ENCODE measurements around the gene ARHGAP42. TPM values are rescaled to one million over a fixed set of nuclear protein-coding genes. Genes with fewer than 3 reads are reported as not detected.
"Not testable (repeated sequence)": the region's sequence is repeated elsewhere in the genome, so short reads cannot be mapped to it uniquely, and the experiment has no call there.

The ARHGAP42 gene
- total RNA-seq, 1 experiment from 2014 or later: not detected

- Histone ChIP-seq H3K9me3 (ENCODE audit: low read length) (peaks cover 41% of the 10 kb centered on the region), H4K20me1 (ENCODE audit: insufficient read depth, low read depth, low read length) (no peaks in the 10 kb centered on the region), H3K27me3 (ENCODE audit: low read length) (no peaks in the 10 kb centered on the region), H2AFZ (ENCODE audit: low read length) (no peak overlapping the region), H3K4me3 (ENCODE audit: low read length) (no peak overlapping the region), H3K36me3 (ENCODE audit: insufficient read depth, low read length) (no peaks in the 10 kb centered on the region), H3K9ac (ENCODE audit: low read length) (no peak overlapping the region), H3K79me2 (ENCODE audit: low read length) (no peaks in the 10 kb centered on the region), H3K9me2 (replicated peaks; ENCODE audit: insufficient read depth, low read length) (no peaks in the 10 kb centered on the region), H3K4me2 (ENCODE audit: low read depth, low read length, poor library complexity, severe bottlenecking) (no peak overlapping the region), H3K27ac (ENCODE audit: low read length) (no peak overlapping the region), H3K4me1 (ENCODE audit: low read length) (no peaks in the 10 kb centered on the region)
- no peak for DNase-seq
Measured at GRCh38 chr11:100889758-100890157, 202.7 kb downstream of the ARHGAP42 start.

DNA sequence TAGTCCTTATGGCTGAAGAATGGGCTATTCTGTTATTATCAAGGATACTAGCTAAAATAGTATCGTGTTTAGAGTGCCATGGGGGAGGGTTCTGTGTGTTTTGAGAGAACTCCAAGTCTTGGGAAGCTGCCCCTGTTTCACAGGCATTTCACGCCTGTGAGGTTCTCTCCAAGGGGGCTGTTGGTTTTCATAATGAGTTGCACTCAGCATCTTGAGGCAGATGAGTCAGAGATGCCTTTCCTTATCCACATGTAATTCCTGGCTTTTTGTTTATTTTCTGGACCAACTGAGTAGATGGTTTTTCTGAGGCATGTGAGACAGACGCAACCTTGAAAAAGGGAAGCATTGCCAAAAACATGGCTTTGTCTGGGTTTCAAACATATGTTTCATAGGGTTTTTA lies 203.7 kb downstream of the ARHGAP42 start:
- Histone ChIP-seq H3K27me3 (ENCODE audit: low read length) (no peaks in the 10 kb centered on the region), H3K9me3 (ENCODE audit: low read length) (peaks cover 39% of the 10 kb centered on the region), H3K9me2 (replicated peaks; ENCODE audit: insufficient read depth, low read length) (no peaks in the 10 kb centered on the region), H3K36me3 (ENCODE audit: insufficient read depth, low read length) (no peaks in the 10 kb centered on the region), H3K27ac (ENCODE audit: low read length) (no peak overlapping the region), H3K9ac (ENCODE audit: low read length) (no peak overlapping the region), H3K4me1 (ENCODE audit: low read length) (no peaks in the 10 kb centered on the region), H4K20me1 (ENCODE audit: insufficient read depth, low read depth, low read length) (no peaks in the 10 kb centered on the region), H2AFZ (ENCODE audit: low read length) (no peak overlapping the region), H3K4me3 (ENCODE audit: low read length) (no peak overlapping the region), H3K79me2 (ENCODE audit: low read length) (no peaks in the 10 kb centered on the region), H3K4me2 (ENCODE audit: low read depth, low read length, poor library complexity, severe bottlenecking) (no peak overlapping the region)
- no peak for DNase-seq

- peaks cover 39% of the 10 kb centered on the region for H3K9me3 ChIP-seq (ENCODE audit: low read length)
- H3K36me3 ChIP-seq (ENCODE audit: insufficient read depth, low read length): no peaks in the 10 kb centered on the region
- H3K4me3 ChIP-seq (ENCODE audit: low read length): no peak overlapping the region
- H2AFZ ChIP-seq (ENCODE audit: low read length): no peak overlapping the region
- no peak for DNase-seq
- H3K9ac ChIP-seq (ENCODE audit: low read length): no peak overlapping the region
- H3K27ac ChIP-seq (ENCODE audit: low read length): no peak overlapping the region
- no peaks in the 10 kb centered on the region for H3K27me3 ChIP-seq (ENCODE audit: low read length)
- H3K4me2 ChIP-seq (ENCODE audit: low read depth, low read length, poor library complexity, severe bottlenecking): no peak overlapping the region
- no peaks in the 10 kb centered on the region for H3K4me1 ChIP-seq (ENCODE audit: low read length)
- H3K9me2 ChIP-seq (replicated peaks; ENCODE audit: insufficient read depth, low read length): no peaks in the 10 kb centered on the region
- no peaks in the 10 kb centered on the region for H4K20me1 ChIP-seq (ENCODE audit: insufficient read depth, low read depth, low read length)
- H3K79me2 ChIP-seq (ENCODE audit: low read length): no peaks in the 10 kb centered on the region
Measured at GRCh38 chr11:100892886-100893285, 205.8 kb downstream of the ARHGAP42 start.

DNA sequence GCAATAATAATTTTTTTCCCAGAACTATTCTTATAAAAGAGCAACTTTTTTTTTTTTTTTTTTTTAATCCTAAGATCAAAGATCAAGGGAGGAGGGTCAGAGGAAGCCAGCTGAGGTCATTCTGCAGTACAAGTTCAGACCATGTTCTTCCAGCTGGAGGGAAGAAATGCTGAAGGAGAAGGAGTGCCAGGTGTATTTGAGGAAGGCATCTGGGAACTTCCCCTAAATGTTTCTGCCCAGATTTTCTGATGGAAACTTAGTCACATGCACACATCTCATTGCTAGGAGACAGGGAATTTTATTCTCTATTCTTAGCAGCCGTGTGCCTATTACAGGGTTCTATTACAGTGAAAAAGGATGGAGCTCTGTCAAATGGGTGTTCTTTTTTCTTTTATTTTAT lies 208.4 kb downstream of the ARHGAP42 start:
- H3K4me3 ChIP-seq (ENCODE audit: low read length): no peak overlapping the region

DNA sequence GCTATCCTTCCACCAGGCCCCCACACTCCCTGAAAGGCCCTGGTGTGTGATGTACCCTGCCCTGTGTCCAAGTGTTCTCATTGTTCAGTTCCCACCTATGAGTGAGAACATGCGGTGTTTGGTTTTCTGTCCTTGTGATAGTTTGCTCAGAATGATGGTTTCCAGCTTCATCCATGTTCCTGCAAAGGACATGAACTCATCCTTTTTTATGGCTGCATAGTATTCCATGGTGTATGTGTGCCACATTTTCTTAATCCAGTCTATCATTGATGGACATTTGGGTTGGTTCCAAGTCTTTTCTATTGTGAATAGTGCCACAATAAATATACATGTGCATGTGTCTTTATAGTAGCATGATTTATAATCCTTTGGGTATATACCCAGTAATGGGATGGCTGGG lies 208.9 kb downstream of the ARHGAP42 start:
- DNase-seq; H2AFZ ChIP-seq (ENCODE audit: low read length); H3K36me3 ChIP-seq (ENCODE audit: insufficient read depth, low read length); H3K27me3 ChIP-seq (ENCODE audit: low read length); H4K20me1 ChIP-seq (ENCODE audit: insufficient read depth, low read depth, low read length); H3K4me3 ChIP-seq (ENCODE audit: low read length); H3K27ac ChIP-seq (ENCODE audit: low read length); H3K9ac ChIP-seq (ENCODE audit: low read length); H3K9me2 ChIP-seq (replicated peaks; ENCODE audit: insufficient read depth, low read length); H3K4me1 ChIP-seq (ENCODE audit: low read length); H3K4me2 ChIP-seq (ENCODE audit: low read depth, low read length, poor library complexity, severe bottlenecking); H3K79me2 ChIP-seq (ENCODE audit: low read length): not testable (repeated sequence)
- H3K9me3 ChIP-seq (ENCODE audit: low read length): peaks cover 29% of the 10 kb centered on the region

More for the DNA sequence above, 208.4 kb downstream of the ARHGAP42 start:
- DNase-seq: no peak
- Histone ChIP-seq H3K4me1 (ENCODE audit: low read length) (no peaks in the 10 kb centered on the region), H3K9me2 (replicated peaks; ENCODE audit: insufficient read depth, low read length) (no peaks in the 10 kb centered on the region), H4K20me1 (ENCODE audit: insufficient read depth, low read depth, low read length) (no peaks in the 10 kb centered on the region), H3K9ac (ENCODE audit: low read length) (no peak overlapping the region), H3K4me2 (ENCODE audit: low read depth, low read length, poor library complexity, severe bottlenecking) (no peak overlapping the region), H3K27ac (ENCODE audit: low read length) (no peak overlapping the region), H3K9me3 (ENCODE audit: low read length) (peaks cover 31% of the 10 kb centered on the region), H3K36me3 (ENCODE audit: insufficient read depth, low read length) (no peaks in the 10 kb centered on the region), H2AFZ (ENCODE audit: low read length) (no peak overlapping the region), H3K27me3 (ENCODE audit: low read length) (no peaks in the 10 kb centered on the region), H3K79me2 (ENCODE audit: low read length) (no peaks in the 10 kb centered on the region)

DNA sequence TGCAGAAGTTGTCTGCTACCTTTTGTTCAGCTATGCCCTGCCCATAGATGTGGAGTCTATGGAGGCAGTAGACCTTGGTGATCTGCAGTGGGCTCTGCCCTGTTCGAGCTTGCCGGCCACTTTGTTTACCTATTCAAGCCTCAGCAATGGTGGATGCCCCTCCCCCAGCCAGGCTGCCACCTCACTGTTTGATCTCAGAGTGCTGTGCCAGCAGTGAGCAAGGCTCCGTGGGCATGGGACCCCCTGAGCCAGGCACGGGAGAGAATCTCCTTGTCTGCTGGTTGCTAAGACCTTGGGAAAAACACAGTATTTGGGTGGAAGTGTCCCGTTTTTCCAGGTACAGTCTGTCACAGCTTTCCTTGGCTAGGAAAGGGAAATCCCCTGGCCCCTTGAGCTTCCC lies 214.4 kb downstream of the ARHGAP42 start:
- DNase-seq; H3K27ac ChIP-seq (ENCODE audit: low read length); H3K9me2 ChIP-seq (replicated peaks; ENCODE audit: insufficient read depth, low read length); H3K4me2 ChIP-seq (ENCODE audit: low read depth, low read length, poor library complexity, severe bottlenecking); H3K9ac ChIP-seq (ENCODE audit: low read length); H4K20me1 ChIP-seq (ENCODE audit: insufficient read depth, low read depth, low read length); H3K79me2 ChIP-seq (ENCODE audit: low read length); H3K36me3 ChIP-seq (ENCODE audit: insufficient read depth, low read length); H2AFZ ChIP-seq (ENCODE audit: low read length); H3K4me3 ChIP-seq (ENCODE audit: low read length); H3K4me1 ChIP-seq (ENCODE audit: low read length); H3K27me3 ChIP-seq (ENCODE audit: low read length): not testable (repeated sequence)
- H3K9me3 ChIP-seq (ENCODE audit: low read length): peaks cover 41% of the 10 kb centered on the region

GRCh38 chr11:100902454-100903141 lies 215.5 kb downstream of the ARHGAP42 start:
- Histone ChIP-seq H3K9me3 (ENCODE audit: low read length) (peaks cover 51% of the 10 kb centered on the region), H2AFZ (ENCODE audit: low read length) (no peak overlapping the region)

GRCh38 chr11:100903284-100903683 lies 216.2 kb downstream of the ARHGAP42 start:
- H2AFZ ChIP-seq (ENCODE audit: low read length): no peak overlapping the region
- H3K4me3 ChIP-seq (ENCODE audit: low read length): no peak overlapping the region
- no peak for DNase-seq
- H3K79me2 ChIP-seq (ENCODE audit: low read length): no peaks in the 10 kb centered on the region
- H3K9ac ChIP-seq (ENCODE audit: low read length): no peak overlapping the region
- H3K9me2 ChIP-seq (replicated peaks; ENCODE audit: insufficient read depth, low read length): no peaks in the 10 kb centered on the region
- H3K9me3 ChIP-seq (ENCODE audit: low read length): peaks cover 53% of the 10 kb centered on the region
- H3K4me2 ChIP-seq (ENCODE audit: low read depth, low read length, poor library complexity, severe bottlenecking): no peak overlapping the region
- no peaks in the 10 kb centered on the region for H3K36me3 ChIP-seq (ENCODE audit: insufficient read depth, low read length)
- no peaks in the 10 kb centered on the region for H4K20me1 ChIP-seq (ENCODE audit: insufficient read depth, low read depth, low read length)
- no peaks in the 10 kb centered on the region for H3K4me1 ChIP-seq (ENCODE audit: low read length)
- H3K27me3 ChIP-seq (ENCODE audit: low read length): no peaks in the 10 kb centered on the region
- H3K27ac ChIP-seq (ENCODE audit: low read length): no peak overlapping the region

More at GRCh38 chr11:100902454-100903141, 215.5 kb downstream of the ARHGAP42 start:
- H3K4me1 ChIP-seq (ENCODE audit: low read length): no peaks in the 10 kb centered on the region
- DNase-seq: no peak
- no peaks in the 10 kb centered on the region for H3K27me3 ChIP-seq (ENCODE audit: low read length)
- no peak overlapping the region for H3K27ac ChIP-seq (ENCODE audit: low read length)
- no peaks in the 10 kb centered on the region for H3K9me2 ChIP-seq (replicated peaks; ENCODE audit: insufficient read depth, low read length)
- no peaks in the 10 kb centered on the region for H3K36me3 ChIP-seq (ENCODE audit: insufficient read depth, low read length)
- no peak overlapping the region for H3K4me2 ChIP-seq (ENCODE audit: low read depth, low read length, poor library complexity, severe bottlenecking)
- no peaks in the 10 kb centered on the region for H4K20me1 ChIP-seq (ENCODE audit: insufficient read depth, low read depth, low read length)
- no peak overlapping the region for H3K9ac ChIP-seq (ENCODE audit: low read length)
- H3K4me3 ChIP-seq (ENCODE audit: low read length): no peak overlapping the region
- no peaks in the 10 kb centered on the region for H3K79me2 ChIP-seq (ENCODE audit: low read length)
